ENCODE data around the gene PIN1. TPM values are rescaled to one million over a fixed set of nuclear protein-coding genes. Genes with fewer than 3 reads are reported as not detected.

Gene PIN1
- total and polyA plus RNA-seq, 2 of the 13 experiments (the other 11 are each of a cell fraction or from before 2014, with no cell fraction given): 31.9 to 72.0 TPM

- TF ChIP-seq U2AF2 (IDR thresholded peaks at IDR 0.05; ENCODE audit: low read depth, low read length): peak; percentile 97
- TF ChIP-seq CHD4 (IDR thresholded peaks at IDR 0.05; ENCODE audit: borderline replicate concordance, low read length): no peak
- TF ChIP-seq ZNF350 (CRISPR knock-in tag; IDR thresholded peaks at IDR 0.05; ENCODE audit: borderline replicate concordance, low read depth): peak; percentile 24; the same call in 1 of the 2 replicates
- 0 out of 2 replicates have a peak, but pooled peaks have one; percentile 26 for TF ChIP-seq ZNF224 (CRISPR knock-in tag; IDR thresholded peaks at IDR 0.05)
- TF ChIP-seq THAP7 (CRISPR knock-in tag; IDR thresholded peaks at IDR 0.05): no peak
- TF ChIP-seq MYNN (CRISPR knock-in tag; IDR thresholded peaks at IDR 0.05; ENCODE audit: low read depth): peak; percentile 70; the same call in 1 of the 2 replicates
- TF ChIP-seq NR0B2 (CRISPR knock-in tag; IDR thresholded peaks at IDR 0.05): no peak
- no peak for TF ChIP-seq ZKSCAN5 (CRISPR knock-in tag; IDR thresholded peaks at IDR 0.05)
- no peak for TF ChIP-seq ZNF12 (CRISPR knock-in tag; IDR thresholded peaks at IDR 0.05)
- no peak for TF ChIP-seq NCOA2 (CRISPR knock-in tag; IDR thresholded peaks at IDR 0.05)
- no peak for TF ChIP-seq TEAD3 (CRISPR knock-in tag; optimal IDR thresholded peaks at IDR 0.05; ENCODE audit: borderline replicate concordance)
- TF ChIP-seq AGO2 (optimal IDR thresholded peaks at IDR 0.05; ENCODE audit: low read depth, low read length): peak; percentile 72
- TF ChIP-seq ZNF512 (CRISPR knock-in tag; IDR thresholded peaks at IDR 0.05): no peak
- no peak for TF ChIP-seq ZNF75D (CRISPR knock-in tag; IDR thresholded peaks at IDR 0.05; ENCODE audit: borderline replicate concordance)
- no peak for TF ChIP-seq ESRRA (CRISPR knock-in tag; IDR thresholded peaks at IDR 0.05; ENCODE audit: low read depth)
- no peak for TF ChIP-seq ZXDC (CRISPR knock-in tag; IDR thresholded peaks at IDR 0.05)
- TF ChIP-seq BCL3 (CRISPR knock-in tag; IDR thresholded peaks at IDR 0.05): no peak
- TF ChIP-seq BORCS8-MEF2B (CRISPR knock-in tag; IDR thresholded peaks at IDR 0.05): no peak
- TF ChIP-seq YEATS2 (CRISPR knock-in tag; IDR thresholded peaks at IDR 0.05; ENCODE audit: borderline replicate concordance): peak; percentile 59
- TF ChIP-seq ZNF776 (CRISPR knock-in tag; IDR thresholded peaks at IDR 0.05): no peak
- no peak for TF ChIP-seq BRF2 (CRISPR knock-in tag; IDR thresholded peaks at IDR 0.05)
- no peak for TF ChIP-seq GTF2F1 (IDR thresholded peaks at IDR 0.05; ENCODE audit: low read length)
Measured at GRCh38 chr19:9834726-9835506, at the start of gene PIN1 (continued).
